ENCODE data around the gene MYO5C.

- TF ChIP-seq POLR2A (IDR thresholded peaks at IDR 0.05; ENCODE audit: control extremely low read depth in 1 of 2, low read depth in 2 of 2, low read length in 2 of 2) (no peak), CTCF (IDR thresholded peaks at IDR 0.05; ENCODE audit: control extremely low read depth in 1 of 3, insufficient read depth in 1 of 3, low read depth in 1 of 3, low read length in 3 of 3) (peak; percentile 35 to 72 (median 63)), ATF2 (IDR thresholded peaks at IDR 0.05; ENCODE audit: low read length) (no peak), CHD7 (IDR thresholded peaks at IDR 0.05; ENCODE audit: insufficient replicate concordance, low read length) (no peak), GABPA (IDR thresholded peaks at IDR 0.05; ENCODE audit: borderline replicate concordance, insufficient read depth, low read length) (no peak), RNF2 (IDR thresholded peaks at IDR 0.05; ENCODE audit: borderline replicate concordance, low read depth, low read length, missing control alignments, poor library complexity, severe bottlenecking) (no peak), JUND (IDR thresholded peaks at IDR 0.05; ENCODE audit: low read length) (no peak)
- TF ChIP-seq, protein P1, sequence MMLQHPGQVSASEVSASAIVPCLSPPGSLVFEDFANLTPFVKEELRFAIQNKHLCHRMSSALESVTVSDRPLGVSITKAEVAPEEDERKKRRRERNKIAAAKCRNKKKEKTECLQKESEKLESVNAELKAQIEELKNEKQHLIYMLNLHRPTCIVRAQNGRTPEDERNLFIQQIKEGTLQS (IDR thresholded peaks at IDR 0.05; ENCODE audit: insufficient read depth, low read depth, low read length): no peak
These were observed 39.2 kb downstream of the MYO5C start for GRCh38 chr15:52256366-52256765.

All from H1 (cell line).